HG02642 (cell line): ENCODE results near the gene MLST8.

Source experiments
- ATAC-seq: cut with Tn5 transposase; IDR thresholded peaks from one replicate; pipeline ENCODE4 v1.9.1; 2021; ENCODE audit warnings: mild to moderate bottlenecking; ENCODE audit not compliant: unreplicated experiment, poor library complexity

MLST8 gene

DNA sequence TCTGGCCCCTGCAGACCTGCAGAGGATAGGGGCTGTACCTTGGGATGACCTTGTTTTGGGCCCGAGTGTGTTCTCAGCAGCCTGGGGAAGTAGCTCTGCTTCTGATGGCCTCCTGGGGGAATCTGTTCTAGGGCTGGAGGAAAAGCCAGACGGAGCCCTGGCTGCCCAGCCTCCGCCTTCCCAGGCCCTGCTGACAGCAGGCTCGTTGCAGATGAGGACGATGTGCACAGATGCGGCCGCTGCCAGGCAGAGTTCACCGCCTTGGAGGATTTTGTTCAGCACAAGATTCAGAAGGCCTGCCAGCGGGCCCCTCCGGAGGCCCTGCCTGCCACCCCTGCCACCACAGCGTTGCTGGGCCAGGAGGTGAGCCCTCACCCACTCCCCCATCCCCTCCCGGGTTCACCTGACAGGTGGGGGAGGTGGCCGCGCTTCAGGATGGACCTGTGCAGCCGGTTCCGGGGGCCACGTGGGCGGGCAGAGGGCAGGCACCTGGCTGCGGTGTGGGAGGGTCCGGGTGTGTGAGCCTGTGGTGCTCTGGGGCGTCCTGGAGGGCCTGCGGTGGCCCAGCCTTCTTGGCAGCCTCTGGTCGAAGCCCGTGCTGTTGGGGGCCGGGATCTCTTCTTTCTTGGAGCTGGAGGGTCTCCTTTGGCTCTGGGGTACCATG, 23.0 kb downstream of the MLST8 start:
- no peak for ATAC-seq

GRCh38 chr16:2229091-2229490, 23.8 kb downstream of the MLST8 start:
- no peak for ATAC-seq

DNA sequence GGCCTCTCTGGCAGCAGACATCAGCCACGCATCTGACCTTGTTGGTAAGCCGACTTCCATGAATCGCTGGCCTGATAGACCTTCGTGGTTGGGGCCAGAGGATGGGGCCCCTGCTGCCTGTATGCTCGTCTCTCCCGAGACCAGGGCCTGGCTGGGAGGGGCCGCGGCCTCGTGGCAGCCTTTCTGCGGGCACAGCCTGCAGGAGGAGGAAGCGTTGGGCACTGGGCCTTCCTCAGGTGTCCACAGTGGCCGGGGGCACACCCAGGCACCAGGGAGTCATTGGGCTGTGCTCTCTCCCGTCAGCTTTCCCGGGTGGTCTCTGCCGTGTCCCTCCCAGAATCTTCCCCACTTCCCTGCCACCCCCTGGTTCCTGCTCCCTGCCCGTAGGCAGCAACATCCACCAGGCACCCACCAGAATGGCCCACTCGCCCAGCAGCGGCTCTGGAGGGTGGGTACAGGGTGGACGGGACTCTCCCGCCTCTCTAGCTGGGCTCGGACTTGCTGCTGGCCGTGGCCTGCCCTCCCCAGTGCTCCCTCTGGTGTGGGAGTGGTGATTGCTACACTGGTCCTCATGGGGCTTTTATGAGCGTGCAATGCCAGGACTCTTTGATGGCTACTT, 24.5 kb downstream of the MLST8 start:
- no peak for ATAC-seq

GRCh38 chr16:2230376-2230775, 25.1 kb downstream of the MLST8 start:
- ATAC-seq: no peak

GRCh38 chr16:2231016-2231931, 26.0 kb downstream of the MLST8 start:
- no peak for ATAC-seq

DNA sequence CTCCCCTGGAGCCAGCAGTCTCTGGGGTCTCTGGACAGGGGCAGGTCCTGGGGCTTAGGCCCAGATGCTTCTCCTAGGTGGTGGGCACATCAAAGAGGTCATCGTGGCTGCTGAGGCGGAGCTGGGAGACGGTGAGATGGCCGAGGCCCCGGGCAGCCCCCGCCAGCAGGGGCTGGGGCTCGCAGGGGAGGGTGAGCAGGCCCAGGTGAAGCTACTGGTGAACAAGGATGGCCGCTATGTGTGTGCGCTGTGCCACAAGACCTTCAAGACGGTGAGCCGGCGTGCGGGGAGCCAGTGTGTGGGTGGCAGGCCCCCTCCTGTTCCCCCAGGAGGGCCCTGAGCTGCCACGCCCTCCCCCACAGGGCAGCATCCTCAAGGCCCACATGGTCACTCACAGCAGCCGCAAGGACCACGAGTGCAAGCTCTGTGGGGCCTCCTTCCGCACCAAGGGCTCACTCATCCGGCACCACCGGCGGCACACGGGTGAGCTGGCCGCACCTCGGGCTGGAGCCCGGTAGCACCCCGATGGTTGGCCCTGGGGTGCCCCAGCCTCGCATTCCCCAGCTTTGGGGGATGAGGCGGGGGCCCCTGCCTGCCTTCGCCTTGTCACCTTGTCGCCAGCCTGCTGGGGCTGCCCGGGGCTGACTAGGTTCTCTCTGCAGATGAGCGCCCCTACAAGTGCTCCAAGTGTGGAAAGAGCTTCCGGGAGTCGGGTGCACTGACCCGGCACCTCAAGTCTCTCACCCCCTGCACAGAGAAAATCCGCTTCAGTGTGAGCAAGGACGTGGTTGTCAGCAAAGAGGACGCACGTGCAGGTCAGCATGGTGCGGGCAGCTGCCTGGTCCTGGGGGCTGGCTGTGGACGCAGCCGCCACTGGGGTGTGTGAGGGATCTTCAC, 27.1 kb downstream of the MLST8 start:
- no peak for ATAC-seq

DNA sequence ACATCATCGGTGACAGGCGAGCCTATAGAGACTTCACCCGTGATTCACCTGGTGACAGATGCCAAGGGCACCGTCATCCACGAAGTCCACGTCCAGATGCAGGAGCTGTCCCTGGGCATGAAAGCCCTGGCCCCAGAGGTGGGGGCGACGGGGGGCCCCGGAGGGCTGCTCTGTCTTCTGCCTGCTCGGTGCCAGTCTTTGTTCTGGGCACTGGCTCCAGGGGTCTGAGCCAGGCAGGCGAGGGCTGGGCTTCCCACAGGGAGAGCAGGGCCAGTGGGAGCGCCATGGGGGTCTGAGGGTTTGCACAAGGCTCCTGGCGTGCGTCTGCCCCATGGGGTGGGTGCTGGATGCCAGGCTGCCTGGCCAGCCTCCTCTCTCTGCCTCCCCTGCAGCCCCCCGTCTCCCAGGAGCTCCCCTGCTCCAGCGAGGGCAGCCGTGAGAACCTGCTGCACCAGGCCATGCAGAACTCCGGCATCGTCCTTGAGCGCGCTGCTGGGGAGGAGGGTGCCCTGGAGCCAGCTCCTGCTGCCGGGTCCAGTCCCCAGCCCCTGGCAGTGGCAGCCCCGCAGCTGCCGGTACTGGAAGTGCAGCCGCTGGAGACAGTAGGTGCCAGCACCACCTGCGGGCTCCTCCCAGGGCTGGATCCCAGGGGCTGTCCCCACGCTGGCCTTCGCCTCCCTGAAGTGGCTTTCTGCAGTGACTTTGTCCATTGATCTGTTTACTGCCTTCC, 28.0 kb downstream of the MLST8 start:
- ATAC-seq: no peak

DNA sequence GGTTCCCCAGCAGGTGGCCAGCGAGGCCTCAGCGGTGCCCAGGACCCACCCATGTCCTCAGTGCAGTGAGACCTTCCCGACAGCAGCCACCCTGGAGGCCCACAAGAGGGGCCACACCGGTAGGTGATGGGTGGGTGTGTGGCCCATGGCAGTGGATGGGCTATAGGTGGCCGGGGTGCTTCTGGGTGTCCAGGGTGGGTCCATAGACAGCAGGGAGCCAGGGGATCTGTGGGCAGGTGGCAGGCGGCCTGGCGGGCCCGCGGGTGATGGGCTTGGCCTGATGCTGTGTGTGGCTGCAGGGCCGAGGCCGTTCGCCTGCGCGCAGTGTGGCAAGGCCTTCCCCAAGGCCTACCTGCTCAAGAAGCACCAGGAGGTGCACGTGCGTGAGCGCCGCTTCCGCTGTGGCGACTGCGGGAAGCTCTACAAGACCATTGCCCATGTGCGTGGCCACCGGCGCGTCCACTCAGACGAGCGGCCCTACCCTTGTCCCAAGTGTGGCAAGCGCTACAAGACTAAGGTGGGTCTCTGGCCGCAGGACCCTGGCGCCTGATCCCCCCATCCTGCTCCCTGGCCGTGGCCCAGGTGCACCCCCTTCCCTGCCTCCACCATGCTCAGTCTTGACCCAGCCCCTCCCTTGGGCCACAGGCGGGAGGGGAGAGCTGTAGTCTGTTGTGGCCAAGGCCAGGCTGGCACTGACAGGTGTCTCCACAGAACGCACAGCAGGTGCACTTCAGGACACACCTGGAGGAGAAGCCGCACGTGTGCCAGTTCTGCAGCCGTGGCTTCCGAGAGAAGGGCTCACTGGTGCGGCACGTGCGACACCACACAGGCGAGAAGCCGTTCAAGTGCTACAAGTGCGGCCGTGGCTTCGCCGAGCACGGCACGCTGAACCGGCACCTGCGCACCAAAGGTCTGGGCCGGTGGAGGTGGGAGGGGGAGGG, 28.9 kb downstream of the MLST8 start:
- no peak for ATAC-seq

- ATAC-seq: no peak
These were observed 29.5 kb downstream of the MLST8 start for GRCh38 chr16:2234813-2235170.

DNA sequence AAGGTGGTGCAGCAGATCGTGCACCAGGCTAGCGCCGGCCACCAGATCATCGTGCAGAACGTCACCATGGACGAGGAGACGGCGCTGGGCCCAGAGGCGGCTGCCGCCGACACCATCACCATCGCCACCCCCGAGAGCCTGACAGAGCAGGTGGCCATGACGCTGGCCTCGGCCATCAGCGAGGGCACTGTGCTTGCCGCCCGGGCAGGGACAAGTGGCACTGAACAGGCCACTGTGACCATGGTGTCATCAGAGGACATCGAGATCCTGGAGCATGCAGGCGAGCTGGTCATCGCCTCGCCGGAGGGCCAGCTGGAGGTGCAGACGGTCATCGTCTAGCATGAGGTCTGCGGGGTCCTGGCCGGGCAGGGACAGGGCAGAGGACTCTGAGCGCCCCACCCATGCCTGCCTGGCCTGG, 30.0 kb downstream of the MLST8 start:
- no peak for ATAC-seq

DNA sequence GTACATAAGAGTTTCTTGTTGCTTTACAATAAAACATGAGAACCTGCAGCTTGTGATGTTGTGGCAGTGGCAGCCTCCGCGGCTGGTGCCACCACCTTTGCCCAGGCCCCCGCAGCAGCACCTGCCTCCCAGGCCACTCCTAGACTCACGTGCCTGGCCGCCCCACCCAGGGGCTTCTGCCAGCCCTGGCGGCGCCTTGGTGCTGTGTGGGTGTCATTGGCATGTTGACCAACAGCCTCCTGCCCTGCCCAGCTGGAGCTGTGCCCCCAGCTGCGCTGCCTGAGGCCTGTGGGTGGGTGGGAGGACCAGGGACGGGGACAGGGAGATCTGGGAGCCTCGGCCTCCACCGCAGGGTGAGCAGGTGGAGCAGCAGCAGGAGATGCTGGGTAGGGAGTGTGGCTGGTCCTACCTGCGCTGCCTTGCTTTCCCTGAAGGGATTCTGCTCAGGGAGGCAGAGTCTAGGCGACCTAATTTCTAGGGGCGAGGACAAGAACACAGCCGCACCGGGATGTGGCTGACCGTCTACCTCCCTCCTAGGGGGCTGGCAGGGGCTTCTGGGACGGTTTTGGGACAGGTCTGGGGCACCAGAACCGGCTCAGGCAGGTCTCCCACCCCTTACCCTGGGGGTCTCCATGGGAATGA, 30.6 kb downstream of the MLST8 start:
- ATAC-seq: no peak

GRCh38 chr16:2236337-2237101, 31.3 kb downstream of the MLST8 start, which contains the start of gene DNASE1L2:
Gene DNASE1L2, plus strand, starts transcription at chr16:2236444. Its CDS starts 373 bp downstream, at chr16:2236817.
- no peak for ATAC-seq

GRCh38 chr16:2237102-2237482, 31.8 kb downstream of the MLST8 start:
- no peak for ATAC-seq

DNA sequence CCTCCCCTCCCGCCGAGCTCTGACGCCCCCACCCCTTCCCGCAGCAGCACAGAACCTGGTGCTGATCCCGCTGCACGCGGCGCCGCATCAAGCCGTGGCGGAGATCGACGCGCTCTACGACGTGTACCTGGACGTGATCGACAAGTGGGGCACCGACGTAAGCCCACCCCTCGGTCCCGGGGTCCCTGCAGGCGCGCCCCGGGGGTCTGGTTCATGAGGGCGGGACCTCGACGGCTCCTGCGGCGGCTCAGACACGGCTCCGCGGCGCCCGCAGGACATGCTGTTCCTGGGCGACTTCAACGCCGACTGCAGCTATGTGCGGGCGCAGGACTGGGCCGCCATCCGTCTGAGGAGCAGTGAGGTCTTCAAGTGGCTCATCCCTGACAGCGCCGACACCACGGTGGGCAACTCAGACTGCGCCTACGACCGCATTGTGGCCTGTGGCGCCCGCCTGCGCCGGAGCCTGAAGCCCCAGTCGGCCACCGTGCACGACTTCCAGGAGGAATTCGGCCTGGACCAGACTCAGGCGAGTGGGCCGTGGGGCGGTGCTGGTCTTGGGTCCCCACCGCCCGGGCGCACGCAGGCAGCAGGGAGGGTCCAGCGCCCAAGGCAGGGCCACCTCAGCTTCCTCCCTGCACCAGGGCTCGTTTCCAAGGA, 32.4 kb downstream of the MLST8 start:
- no peak for ATAC-seq

DNA sequence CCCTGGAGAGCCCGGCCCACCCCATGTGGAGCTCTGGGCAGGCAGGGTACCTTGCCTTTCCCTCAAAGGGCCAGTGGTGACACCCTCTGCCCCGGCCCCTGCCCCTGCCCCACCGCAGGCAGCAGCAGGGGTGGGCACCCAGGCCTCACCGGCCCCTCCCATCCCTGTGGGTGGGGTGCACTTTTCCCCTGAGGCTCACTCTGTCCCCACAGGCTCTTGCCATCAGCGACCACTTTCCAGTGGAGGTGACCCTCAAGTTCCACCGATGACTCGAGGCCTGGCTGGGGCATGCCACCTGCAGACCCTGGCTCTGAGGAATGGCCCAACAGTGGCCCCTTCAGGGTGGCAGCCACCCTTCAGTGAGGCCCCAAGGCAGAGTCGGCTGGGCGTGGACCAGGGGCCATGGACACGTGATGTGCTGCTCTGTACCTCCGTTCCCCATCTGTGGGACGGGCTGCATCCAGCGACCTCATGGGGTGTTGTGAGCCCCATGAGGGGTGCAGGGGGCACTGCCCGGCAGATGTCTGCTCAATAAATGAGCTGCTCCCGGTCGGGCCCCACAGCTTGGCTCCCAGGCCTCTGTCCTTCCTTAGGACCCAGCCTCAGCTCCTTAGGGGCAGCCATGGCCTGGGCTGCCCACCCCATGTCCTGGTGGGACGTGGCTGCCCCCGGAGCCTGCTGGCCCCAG, 33.0 kb downstream of the MLST8 start:
- ATAC-seq: no peak
